Activated CD4-positive, alpha-beta T cell treated with anti-CD3 and anti-CD28 coated beads, Interleukin-2, amount 10 ng/mL, durations not matched to agents 24 days and 14 days (primary cell): ENCODE data around the gene AKR1C1. TPM values are rescaled to one million over a fixed set of nuclear protein-coding genes. Genes with fewer than 3 reads are reported as not detected.
"Not testable (repeated sequence)": the region's sequence is repeated elsewhere in the genome, so short reads cannot be mapped to it uniquely, and the experiment has no call there.

Experiments used
- DNase-seq: peaks from one replicate; pipeline ENCODE4 v3.0.0; 2022
- H3K27ac Mint-ChIP-seq: one replicate; pipeline ENCODE4 v1.8.0; 2022; ENCODE audit warnings: mild to moderate bottlenecking, mixed read lengths
- H3K27me3 Mint-ChIP-seq: one replicate; pipeline ENCODE4 v1.8.0; 2022; ENCODE audit warnings: mixed read lengths
- H3K36me3 Mint-ChIP-seq: one replicate; pipeline ENCODE4 v1.8.0; 2022; ENCODE audit warnings: low read depth, mild to moderate bottlenecking, mixed read lengths
- H3K4me1 Mint-ChIP-seq: one replicate; pipeline ENCODE4 v1.8.0; 2021; ENCODE audit warnings: mixed read lengths
- H3K4me3 Mint-ChIP-seq: one replicate; pipeline ENCODE4 v1.8.0; 2022; ENCODE audit warnings: mild to moderate bottlenecking, moderate library complexity, mixed read lengths
- H3K9me3 Mint-ChIP-seq: one replicate; pipeline ENCODE4 v1.8.0; 2021; ENCODE audit warnings: mixed read lengths
- intact Hi-C: fragments of 100-400 bp; cut with micrococcal nuclease; formaldehyde crosslinking; loops from one replicate; pipeline ENCODE4 v1.15.1; 2023
- total RNA-seq: library from RNA; stranded (reverse); gene quantifications from 2 replicates; pipeline ENCODE4 v1.2.3, GENCODE V29; 2022

AKR1C1 gene
- 0.62 and 1.0 TPM in 2 replicates for total RNA-seq

GRCh38 chr10:4962876-4963814 lies at the start of gene AKR1C1:
AKR1C1 (plus strand) TSS chr10:4963415; CDS start chr10:4963445, 30 bp downstream.
- intact Hi-C loops, H3K9me3 Mint-ChIP-seq, DNase-seq, H3K36me3 Mint-ChIP-seq, H3K27ac Mint-ChIP-seq, H3K27me3 Mint-ChIP-seq, H3K4me1 Mint-ChIP-seq, H3K4me3 Mint-ChIP-seq: not testable (repeated sequence)

GRCh38 chr10:4914213-4914850 lies 48.9 kb upstream of the AKR1C1 start:
- Mint-ChIP-seq H3K36me3 (peaks cover 4% of the 10 kb centered on the region), H3K9me3 (no peaks in the 10 kb centered on the region)

GRCh38 chr10:4916086-4916716 lies 47.0 kb upstream of the AKR1C1 start:
- Mint-ChIP-seq H3K27me3 (no peaks in the 10 kb centered on the region), H3K27ac (no peak overlapping the region), H3K9me3 (no peaks in the 10 kb centered on the region), H3K4me3 (no peak overlapping the region), H3K36me3 (no peaks in the 10 kb centered on the region), H3K4me1 (no peaks in the 10 kb centered on the region)
- DNase-seq, result no peak
- intact Hi-C loops, result no loop called here

More at GRCh38 chr10:4914213-4914850, 48.9 kb upstream of the AKR1C1 start:
- H3K4me1 Mint-ChIP-seq, result no peaks in the 10 kb centered on the region
- intact Hi-C loops, result no loop called here
- no peak for DNase-seq
- no peaks in the 10 kb centered on the region for H3K27me3 Mint-ChIP-seq
- H3K27ac Mint-ChIP-seq, result no peak overlapping the region
- H3K4me3 Mint-ChIP-seq, result no peak overlapping the region

- Mint-ChIP-seq H3K36me3 (no peaks in the 10 kb centered on the region), H3K4me3 (no peak overlapping the region), H3K27ac (no peak overlapping the region), H3K4me1 (no peaks in the 10 kb centered on the region), H3K9me3 (no peaks in the 10 kb centered on the region), H3K27me3 (no peaks in the 10 kb centered on the region)
- no peak for DNase-seq
- intact Hi-C loops, result no loop called here
Observed at GRCh38 chr10:4918236-4918635, 45.0 kb upstream of the AKR1C1 start.

- H3K27ac Mint-ChIP-seq, H3K4me1 Mint-ChIP-seq, intact Hi-C loops, DNase-seq, H3K27me3 Mint-ChIP-seq, H3K4me3 Mint-ChIP-seq, H3K36me3 Mint-ChIP-seq: not testable (repeated sequence)
- H3K9me3 Mint-ChIP-seq, result peaks cover 21% of the 10 kb centered on the region
Observed at GRCh38 chr10:4924482-4924881, 38.7 kb upstream of the AKR1C1 start.

GRCh38 chr10:4926400-4926799 lies 36.8 kb upstream of the AKR1C1 start:
- H3K36me3 Mint-ChIP-seq, result no peaks in the 10 kb centered on the region
- H3K27ac Mint-ChIP-seq, result no peak overlapping the region
- H3K27me3 Mint-ChIP-seq, result no peaks in the 10 kb centered on the region
- H3K4me3 Mint-ChIP-seq, result no peak overlapping the region
- no peaks in the 10 kb centered on the region for H3K4me1 Mint-ChIP-seq
- intact Hi-C loops, result no loop called here
- peaks cover 21% of the 10 kb centered on the region for H3K9me3 Mint-ChIP-seq
- DNase-seq, result no peak

GRCh38 chr10:4931587-4931986 lies 31.6 kb upstream of the AKR1C1 start:
- Mint-ChIP-seq H3K27me3 (no peaks in the 10 kb centered on the region), H3K4me1 (no peaks in the 10 kb centered on the region), H3K36me3 (no peaks in the 10 kb centered on the region), H3K27ac (no peak overlapping the region), H3K9me3 (peaks cover 6% of the 10 kb centered on the region), H3K4me3 (no peak overlapping the region)
- intact Hi-C loops, result no loop called here
- no peak for DNase-seq

GRCh38 chr10:4934391-4934987 lies 28.7 kb upstream of the AKR1C1 start:
- Mint-ChIP-seq H3K4me1 (no peaks in the 10 kb centered on the region), H3K9me3 (no peaks in the 10 kb centered on the region)

GRCh38 chr10:4937346-4937745 lies 25.9 kb upstream of the AKR1C1 start:
- no peaks in the 10 kb centered on the region for H3K9me3 Mint-ChIP-seq

More at GRCh38 chr10:4934391-4934987, 28.7 kb upstream of the AKR1C1 start:
- no peaks in the 10 kb centered on the region for H3K36me3 Mint-ChIP-seq
- no peak overlapping the region for H3K27ac Mint-ChIP-seq
- intact Hi-C loops, result no loop called here
- no peak overlapping the region for H3K4me3 Mint-ChIP-seq
- H3K27me3 Mint-ChIP-seq, result no peaks in the 10 kb centered on the region
- DNase-seq, result no peak

GRCh38 chr10:4939224-4940072 lies 23.8 kb upstream of the AKR1C1 start:
- Mint-ChIP-seq H3K4me3 (no peak overlapping the region), H3K27ac (no peak overlapping the region), H3K4me1 (no peaks in the 10 kb centered on the region), H3K27me3 (no peaks in the 10 kb centered on the region), H3K9me3 (no peaks in the 10 kb centered on the region), H3K36me3 (no peaks in the 10 kb centered on the region)
- DNase-seq, result no peak
- intact Hi-C loops, result no loop called here

More at GRCh38 chr10:4937346-4937745, 25.9 kb upstream of the AKR1C1 start:
- Mint-ChIP-seq H3K36me3 (no peaks in the 10 kb centered on the region), H3K4me3 (no peak overlapping the region), H3K27me3 (no peaks in the 10 kb centered on the region), H3K4me1 (no peaks in the 10 kb centered on the region), H3K27ac (no peak overlapping the region)
- intact Hi-C loops, result no loop called here
- DNase-seq, result no peak

- H3K4me1 Mint-ChIP-seq, intact Hi-C loops, DNase-seq: not testable (repeated sequence)
Observed at GRCh38 chr10:4940073-4940428, 23.2 kb upstream of the AKR1C1 start.

GRCh38 chr10:4940909-4941308 lies 22.3 kb upstream of the AKR1C1 start:
- H3K9me3 Mint-ChIP-seq, H3K4me3 Mint-ChIP-seq, H3K4me1 Mint-ChIP-seq, H3K27me3 Mint-ChIP-seq, H3K27ac Mint-ChIP-seq, H3K36me3 Mint-ChIP-seq, intact Hi-C loops, DNase-seq: not testable (repeated sequence)

More at GRCh38 chr10:4940073-4940428, 23.2 kb upstream of the AKR1C1 start:
- H3K27me3 Mint-ChIP-seq, H3K27ac Mint-ChIP-seq, H3K9me3 Mint-ChIP-seq, H3K4me3 Mint-ChIP-seq, H3K36me3 Mint-ChIP-seq: not testable (repeated sequence)
